GM21526 (cell line): ENCODE results near the gene BACH2.

Source experiments
- ATAC-seq: cut with Tn5 transposase; IDR thresholded peaks from one replicate; pipeline ENCODE4 v1.9.1; 2021; ENCODE audit warnings: moderate library complexity; ENCODE audit not compliant: unreplicated experiment, low FRiP score

The BACH2 gene

GRCh38 chr6:90249034-90249433, 47.6 kb downstream of the BACH2 start:
- no peak for ATAC-seq

DNA sequence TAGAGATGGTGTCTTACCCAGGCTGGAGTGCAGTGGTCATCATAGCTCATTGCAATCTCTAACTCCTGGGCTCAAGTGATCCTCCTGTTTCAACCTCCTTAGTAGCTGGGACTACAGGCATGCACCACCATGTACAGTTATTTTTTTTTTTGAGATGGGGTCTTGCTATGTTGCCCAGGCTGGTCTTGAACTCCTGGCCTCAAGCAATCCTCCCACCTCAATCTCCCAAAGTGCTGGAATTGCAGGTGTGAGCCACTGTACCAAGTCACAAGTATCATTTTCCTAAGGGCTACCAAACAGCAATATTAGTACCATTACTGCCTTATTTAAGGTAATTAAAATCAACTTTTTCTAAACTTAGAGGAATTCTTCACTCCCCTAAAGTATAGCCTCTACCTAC, 49.4 kb downstream of the BACH2 start:
- ATAC-seq, result no peak

- ATAC-seq, result no peak
Observed at GRCh38 chr6:90241229-90241880, 55.3 kb downstream of the BACH2 start.

DNA sequence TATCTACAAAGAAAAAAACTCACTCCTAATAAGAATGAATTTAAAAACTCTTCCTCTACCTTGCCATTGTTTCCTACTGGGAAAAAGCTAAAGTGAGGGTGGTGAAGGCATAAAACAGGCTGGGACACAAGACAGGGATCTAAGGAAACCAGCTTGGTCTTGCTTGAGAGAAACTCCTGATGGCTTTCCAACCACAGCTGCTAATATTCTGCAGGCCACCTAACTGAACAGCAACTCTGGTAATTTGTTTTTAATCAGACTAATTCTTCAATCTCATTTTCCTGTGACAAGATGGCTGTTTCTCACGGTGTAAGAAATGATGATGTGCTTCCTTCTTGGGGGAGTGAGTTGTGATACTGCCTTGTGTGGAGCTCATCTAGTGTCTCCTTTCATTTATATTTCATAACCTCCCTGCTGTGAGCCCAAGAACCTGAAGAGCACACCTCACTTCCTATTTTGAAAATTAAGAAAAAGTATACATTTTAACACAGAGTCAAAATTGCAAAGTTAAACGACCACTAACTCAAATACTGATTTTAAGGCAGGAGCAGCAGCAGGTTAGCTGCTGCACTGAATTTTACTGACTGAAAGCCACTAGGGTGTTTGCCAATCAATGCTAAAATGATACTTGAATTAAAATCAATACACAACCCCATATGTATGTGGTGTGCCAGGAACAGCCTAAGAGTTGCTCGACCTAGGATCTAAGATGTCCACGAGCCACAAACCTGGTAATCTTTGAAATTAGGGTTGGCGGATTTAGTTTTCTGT, 58.0 kb downstream of the BACH2 start:
- no peak for ATAC-seq

DNA sequence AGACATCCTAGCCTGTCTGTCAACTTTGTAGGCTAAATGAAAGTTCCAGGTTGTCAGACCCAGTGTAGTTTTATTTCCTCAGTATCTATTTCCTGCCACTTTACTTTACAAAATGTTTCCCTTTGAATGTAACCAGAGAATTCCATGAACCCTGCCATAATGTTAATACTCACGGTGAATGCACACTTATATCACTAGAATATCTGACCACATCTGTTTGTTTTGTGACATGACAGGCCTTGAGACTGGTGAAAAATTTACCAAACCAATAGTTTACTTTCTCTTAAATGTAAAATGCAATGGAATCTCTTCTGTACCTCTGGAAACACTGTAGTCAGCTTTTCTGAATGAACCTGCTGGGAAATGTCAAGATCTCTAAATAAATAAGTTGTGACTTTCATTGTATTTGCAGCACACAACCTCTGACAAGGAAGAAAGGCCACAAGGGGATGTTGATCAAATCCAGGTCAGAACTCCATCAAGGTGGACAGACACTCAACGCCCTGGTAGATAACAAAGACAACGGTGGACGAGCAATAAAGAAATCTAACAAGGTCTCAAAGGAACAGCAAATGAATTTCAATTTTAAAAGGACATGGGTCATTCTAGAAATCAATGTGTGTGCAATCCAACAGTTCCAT, 59.2 kb downstream of the BACH2 start:
- ATAC-seq, result no peak

GRCh38 chr6:90233994-90234393, 62.6 kb downstream of the BACH2 start:
- no peak for ATAC-seq

- no peak for ATAC-seq
Observed at GRCh38 chr6:90233213-90233612, 63.4 kb downstream of the BACH2 start.

- no peak for ATAC-seq
Observed at GRCh38 chr6:90231798-90232197, 64.8 kb downstream of the BACH2 start.

DNA sequence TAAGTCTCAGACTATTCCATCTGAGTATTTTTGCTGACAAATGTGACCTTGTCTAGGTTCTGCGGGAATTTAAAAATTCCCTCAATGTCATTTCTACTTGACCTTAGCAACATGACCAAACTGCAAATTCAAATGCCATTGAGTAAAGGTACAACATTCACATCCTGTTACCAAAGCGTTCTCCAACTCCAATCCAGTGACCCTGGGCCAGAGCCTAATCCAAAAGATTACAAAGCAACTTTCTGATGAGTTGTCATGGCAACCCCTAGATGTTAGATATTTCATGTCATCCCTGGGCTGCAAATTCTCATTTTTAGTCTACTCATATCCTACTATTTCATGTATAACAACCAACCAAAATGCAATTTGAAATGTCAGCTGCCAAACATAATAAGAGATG, 65.3 kb downstream of the BACH2 start:
- ATAC-seq, result no peak

DNA sequence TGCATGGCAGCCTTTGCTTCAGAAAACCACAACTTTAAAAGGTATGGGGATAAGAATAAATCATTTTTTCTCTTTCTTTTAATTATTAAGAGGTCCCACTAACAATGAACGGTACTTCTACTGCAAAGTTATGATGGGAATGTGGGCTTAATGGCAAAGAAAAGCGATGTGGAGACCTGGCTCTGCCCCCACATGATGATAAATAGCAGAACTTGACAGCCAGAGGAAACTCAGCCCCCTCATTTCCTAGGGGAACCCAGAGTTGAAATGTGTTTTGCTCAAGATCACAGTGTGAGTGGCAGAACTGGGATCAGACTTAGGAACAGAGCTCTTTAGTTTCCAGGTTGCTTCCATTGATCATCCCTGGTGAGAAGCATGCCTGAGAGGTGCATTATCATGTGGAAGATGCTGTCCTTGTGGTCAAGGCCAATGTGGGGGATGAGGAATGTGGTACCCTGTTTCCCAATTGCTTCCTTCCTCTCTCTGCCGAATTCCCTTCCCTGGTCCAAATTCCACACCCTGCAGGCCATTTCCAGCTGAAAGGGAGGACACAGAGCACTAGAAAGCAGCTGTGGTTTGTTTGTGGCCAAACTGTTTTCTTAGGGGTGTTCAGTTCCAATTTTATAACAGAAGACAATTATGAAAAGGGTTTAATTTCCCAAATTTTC, 66.0 kb downstream of the BACH2 start:
- ATAC-seq, result no peak

DNA sequence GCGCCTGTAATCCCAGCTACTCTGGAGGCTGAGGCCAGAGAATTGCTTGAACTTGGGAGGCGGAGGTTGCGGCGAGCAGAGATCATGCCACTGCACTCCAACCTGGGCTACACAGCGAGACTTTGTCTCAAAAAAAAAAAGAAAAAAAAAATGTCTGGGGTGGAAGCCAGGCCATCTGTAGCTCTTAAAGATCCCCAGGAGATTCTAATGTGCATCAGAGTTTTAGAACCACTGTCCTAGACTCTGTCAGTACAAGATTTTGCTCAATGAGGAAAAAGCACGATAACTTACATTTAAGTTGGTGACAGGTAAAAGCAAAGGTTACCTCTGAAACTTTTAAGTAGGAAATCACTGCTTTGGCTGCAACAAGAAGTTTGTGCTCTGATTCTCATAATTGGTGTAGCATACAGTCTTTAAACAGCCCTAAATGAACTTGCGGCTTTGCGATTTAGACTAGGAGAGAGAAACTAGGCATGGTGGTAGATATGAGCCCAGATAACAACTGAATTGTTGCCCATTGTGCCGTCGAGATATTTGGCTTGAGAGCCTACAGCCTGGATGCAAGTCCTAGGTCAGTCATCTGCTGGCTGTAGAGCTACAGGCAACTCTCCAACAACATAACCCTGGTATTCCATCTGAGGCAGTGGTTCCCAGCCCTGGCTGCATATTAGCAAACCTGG, 67.2 kb downstream of the BACH2 start:
- no peak for ATAC-seq

- ATAC-seq, result no peak
Observed at GRCh38 chr6:90227673-90228072, 69.0 kb downstream of the BACH2 start.

- ATAC-seq, result no peak
Observed at GRCh38 chr6:90227213-90227612, 69.4 kb downstream of the BACH2 start.

DNA sequence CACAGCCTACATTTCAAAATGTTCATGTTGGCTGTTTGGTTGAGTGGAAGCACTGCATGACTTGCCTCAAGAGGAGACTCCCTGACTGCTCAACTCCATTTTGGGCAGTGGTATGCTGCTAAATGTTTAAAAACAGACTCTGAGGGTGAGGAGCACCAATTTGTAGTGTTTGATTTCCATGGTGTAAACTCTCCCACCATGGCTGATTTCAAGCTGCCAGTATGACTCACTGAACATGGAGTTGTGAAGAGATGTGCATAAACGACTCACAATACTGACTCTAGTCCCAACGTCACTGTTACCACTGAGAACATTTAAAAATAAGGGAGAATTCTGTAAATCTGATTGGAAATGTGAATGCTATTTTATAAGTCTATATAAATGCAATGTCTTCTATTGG, 70.4 kb downstream of the BACH2 start:
- ATAC-seq, result no peak

GRCh38 chr6:90224196-90224595, 72.4 kb downstream of the BACH2 start:
- ATAC-seq, result no peak

DNA sequence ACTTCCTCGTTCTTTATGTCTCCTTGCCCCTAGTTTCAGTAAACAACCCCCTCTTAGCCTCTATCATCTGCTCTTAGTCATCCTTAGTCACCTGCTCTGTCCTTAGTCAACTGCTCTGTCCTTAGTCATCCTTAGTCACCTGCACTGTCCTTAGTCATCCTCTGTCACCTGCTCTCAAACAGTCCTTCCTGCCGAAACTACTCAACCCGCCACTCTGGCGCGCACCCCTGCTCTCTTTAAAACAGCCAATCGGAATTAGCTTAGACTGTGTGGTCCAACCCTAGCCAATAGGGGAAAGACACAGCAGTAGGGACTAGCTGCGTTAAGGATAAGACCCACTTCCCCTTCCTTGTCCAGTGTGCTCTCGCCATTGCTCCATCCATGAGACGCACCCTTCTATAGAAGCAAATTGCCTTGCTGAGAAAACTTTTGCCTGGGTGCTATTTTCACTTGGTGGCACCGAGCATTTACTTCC, 73.9 kb downstream of the BACH2 start:
- no peak for ATAC-seq

DNA sequence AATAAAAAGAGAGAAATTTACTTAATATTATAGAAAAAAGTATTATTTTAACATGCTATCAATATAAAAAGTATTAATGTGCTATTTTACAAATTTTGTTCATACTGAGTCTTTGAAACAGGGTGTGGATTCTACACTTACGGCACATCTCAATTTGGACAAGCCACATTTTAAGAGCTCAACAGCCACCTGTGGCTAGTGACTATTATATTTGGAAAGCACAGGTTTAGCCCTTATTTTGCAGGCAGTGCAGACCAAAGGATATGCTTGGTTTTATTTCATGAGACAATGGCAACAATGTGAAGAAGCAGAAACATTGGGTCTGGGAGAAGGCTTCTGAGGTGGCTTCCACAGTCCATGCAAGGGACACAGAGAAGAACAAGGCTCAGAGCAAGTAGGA, 74.6 kb downstream of the BACH2 start:
- no peak for ATAC-seq

GRCh38 chr6:90221403-90221802, 75.2 kb downstream of the BACH2 start:
- ATAC-seq, result no peak

DNA sequence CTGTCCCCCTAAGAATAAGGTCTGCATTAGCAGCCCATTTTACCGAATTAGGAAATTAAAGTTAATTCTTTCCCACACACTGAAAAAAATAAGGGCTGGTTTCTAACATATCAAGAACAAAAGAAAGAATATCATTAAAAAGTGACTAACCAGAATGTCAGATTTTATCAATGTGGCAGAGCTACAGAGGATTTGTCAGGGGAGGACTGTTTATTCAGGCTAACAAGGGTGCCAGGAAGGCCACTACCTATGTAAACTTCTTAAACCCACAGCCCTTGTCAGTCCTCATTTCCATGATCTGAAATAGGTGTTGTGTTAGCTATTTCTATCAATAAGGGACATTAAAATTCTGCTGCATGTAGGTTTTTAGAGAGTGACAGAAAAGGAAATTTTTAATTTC, 76.4 kb downstream of the BACH2 start:
- ATAC-seq, result no peak

DNA sequence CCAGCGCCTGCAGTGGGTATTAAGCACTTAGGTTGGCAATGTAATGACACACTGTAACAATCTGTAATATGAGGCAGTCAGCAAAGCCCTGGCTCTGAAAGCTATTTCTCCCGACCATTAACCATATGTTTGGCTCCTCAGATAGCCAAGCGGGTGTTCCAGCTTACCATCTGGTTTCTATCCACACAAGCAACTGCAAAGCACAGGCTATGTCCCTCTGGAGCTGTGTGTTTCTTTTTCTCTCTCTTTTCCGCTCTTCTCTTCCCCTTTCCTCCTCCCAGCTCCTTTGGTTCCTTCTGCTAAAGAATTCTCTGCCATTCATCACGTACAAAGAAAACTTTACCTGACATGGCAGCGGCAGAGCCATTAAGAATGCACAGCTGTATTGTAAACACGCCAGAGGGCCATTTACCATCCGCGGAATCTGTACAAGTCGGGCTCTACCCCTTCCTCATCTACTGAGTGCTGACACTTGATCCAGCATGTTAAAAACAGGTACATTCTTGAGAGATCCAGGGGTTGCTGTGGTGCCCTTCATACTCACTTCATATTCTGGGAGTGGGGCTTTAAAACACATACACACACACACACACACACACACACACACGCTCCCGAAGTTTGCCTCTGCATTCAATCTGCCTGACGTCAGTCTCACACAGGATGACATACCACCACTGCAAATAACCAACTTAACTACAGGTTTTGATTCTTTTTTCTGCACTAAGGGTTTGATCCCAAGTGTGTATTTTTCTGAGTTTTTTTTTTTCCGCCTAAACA, 77.2 kb downstream of the BACH2 start:
- ATAC-seq, result no peak
